Adrenal gland (tissue), 5 donors: ENCODE data around the gene ANO4.
"Not testable (repeated sequence)": the region's sequence is repeated elsewhere in the genome, so short reads cannot be mapped to it uniquely, and the experiment has no call there.

Source experiments
- POLR2A ChIP-seq, 2 donors: fragments of 450-650 bp; IDR thresholded peaks; one replicate each; pipeline ENCODE4 v1.6.1; 2017; ENCODE audit warnings: antibody characterized with exemption in 2 of 2, mild to moderate bottlenecking in 2 of 2, moderate library complexity in 1 of 2
- TF ChIP-seq, protein P1 (sequence below), 6 experiments: fragments of 450-650 bp in 4 of 6; fragments of 200-600 bp in 2 of 6; sonication (generic) in 1 of 6; IDR thresholded peaks; 1 replicate in 5 of 6; 2 replicates in 1 of 6; pipeline versions ENCODE4 v1.5.1 to v1.8.0; 2016 to 2021; ENCODE audit warnings: antibody characterized with exemption in 6 of 6, mild to moderate bottlenecking in 2 of 6, moderate library complexity in 1 of 6
- donor health status: DM: no; HTN: no; CAD: no.

DNA sequence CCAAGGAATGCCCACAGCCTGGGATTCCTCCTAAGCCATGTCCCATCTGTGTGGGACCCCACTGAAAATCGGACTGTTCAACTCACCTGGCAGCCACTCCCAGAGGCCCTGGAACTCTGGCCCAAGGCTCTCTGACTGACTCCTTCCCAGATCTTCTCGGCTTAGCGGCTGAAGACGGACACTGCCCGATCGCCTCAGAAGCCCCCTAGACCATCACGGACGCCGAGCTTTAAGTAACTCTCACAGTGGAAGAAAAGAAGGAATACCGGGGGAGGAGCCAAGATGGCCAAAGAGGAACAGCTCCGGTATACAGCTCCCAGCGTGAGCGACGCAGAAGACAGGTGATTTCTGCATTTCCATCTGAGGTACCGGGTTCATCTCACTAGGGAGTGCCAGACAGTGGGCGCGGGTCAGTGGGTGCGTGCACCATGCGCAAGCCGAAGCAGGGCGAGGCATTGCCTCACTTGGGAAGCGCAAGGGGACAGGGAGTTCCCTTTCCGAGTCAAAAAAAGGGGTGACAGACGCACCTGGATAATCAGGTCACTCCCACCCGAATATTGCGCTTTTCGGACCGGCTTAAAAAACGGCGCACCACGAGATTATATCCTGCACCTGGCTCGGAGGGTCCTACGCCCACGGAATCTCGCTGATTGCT, 351.3 kb downstream of the ANO4 start:
- TF ChIP-seq, protein P1, sequence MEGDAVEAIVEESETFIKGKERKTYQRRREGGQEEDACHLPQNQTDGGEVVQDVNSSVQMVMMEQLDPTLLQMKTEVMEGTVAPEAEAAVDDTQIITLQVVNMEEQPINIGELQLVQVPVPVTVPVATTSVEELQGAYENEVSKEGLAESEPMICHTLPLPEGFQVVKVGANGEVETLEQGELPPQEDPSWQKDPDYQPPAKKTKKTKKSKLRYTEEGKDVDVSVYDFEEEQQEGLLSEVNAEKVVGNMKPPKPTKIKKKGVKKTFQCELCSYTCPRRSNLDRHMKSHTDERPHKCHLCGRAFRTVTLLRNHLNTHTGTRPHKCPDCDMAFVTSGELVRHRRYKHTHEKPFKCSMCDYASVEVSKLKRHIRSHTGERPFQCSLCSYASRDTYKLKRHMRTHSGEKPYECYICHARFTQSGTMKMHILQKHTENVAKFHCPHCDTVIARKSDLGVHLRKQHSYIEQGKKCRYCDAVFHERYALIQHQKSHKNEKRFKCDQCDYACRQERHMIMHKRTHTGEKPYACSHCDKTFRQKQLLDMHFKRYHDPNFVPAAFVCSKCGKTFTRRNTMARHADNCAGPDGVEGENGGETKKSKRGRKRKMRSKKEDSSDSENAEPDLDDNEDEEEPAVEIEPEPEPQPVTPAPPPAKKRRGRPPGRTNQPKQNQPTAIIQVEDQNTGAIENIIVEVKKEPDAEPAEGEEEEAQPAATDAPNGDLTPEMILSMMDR (IDR thresholded peaks at IDR 0.05), result not testable (repeated sequence)
- not testable (repeated sequence) for TF ChIP-seq POLR2A (IDR thresholded peaks at IDR 0.05)
